ENCODE measurements around the gene ALG5. TPM values are rescaled to one million over a fixed set of nuclear protein-coding genes. Genes with fewer than 3 reads are reported as not detected.

Gene ALG5
- total RNA-seq, 1 donor from 2014 or later, result 24.0 TPM

- CTCF ChIA-PET, result no interaction called here
- DNase-seq (no peak), ATAC-seq (ENCODE audit: low read depth) (no peak)
- H3K36me3 Mint-ChIP-seq (ENCODE audit: low read depth), result peaks cover 85% of the 10 kb centered on the region
- H3K27ac Mint-ChIP-seq, result no peak overlapping the region
- no peaks in the 10 kb centered on the region for H3K9me3 Mint-ChIP-seq
- no peak overlapping the region for H3K4me3 Mint-ChIP-seq
- no peaks in the 10 kb centered on the region for H3K4me1 Mint-ChIP-seq
- POLR2A ChIA-PET, result no interaction called here
- TF ChIP-seq CTCF (IDR thresholded peaks at IDR 0.05), result no peak
- intact Hi-C loops (cut with micrococcal nuclease), result no loop called here
- H3K27me3 Mint-ChIP-seq, result no peaks in the 10 kb centered on the region
These were observed 10.6 kb upstream of the ALG5 start for GRCh38 chr13:37009692-37010091.

GRCh38 chr13:37001921-37002250 lies 2.7 kb upstream of the ALG5 start:
- Mint-ChIP-seq H3K27ac (peak overlapping the region; percentile 100), H3K4me1 (peaks cover 31% of the 10 kb centered on the region), H3K36me3 (ENCODE audit: low read depth) (peaks cover 51% of the 10 kb centered on the region), H3K9me3 (no peaks in the 10 kb centered on the region), H3K4me3 (peak overlapping the region; percentile 99), H3K27me3 (no peaks in the 10 kb centered on the region)
- intact Hi-C loops (cut with micrococcal nuclease), result no loop called here
- DNase-seq (no peak), ATAC-seq (ENCODE audit: low read depth) (no peak)
- POLR2A ChIA-PET, result no interaction called here
- CTCF ChIA-PET, result no interaction called here
- TF ChIP-seq CTCF (IDR thresholded peaks at IDR 0.05), result no peak

- H3K9me3 Mint-ChIP-seq, result no peaks in the 10 kb centered on the region
- H3K27me3 Mint-ChIP-seq, result no peaks in the 10 kb centered on the region
- CTCF ChIA-PET, result interaction anchor here (0.6 kb wide), 1 partner anchor 19 kb away, joined by 4 read pairs; no protein-coding TSS in a partner anchor
- POLR2A ChIA-PET, result interaction anchor here (1.0 to 4.0 kb wide), 5 partner anchors 7 to 61 kb away, joined by 3 to 25 read pairs (median 11); partner anchors contain the start of gene SUPT20H
- peak overlapping the region; percentile 99 for H3K4me3 Mint-ChIP-seq
- TF ChIP-seq CTCF (IDR thresholded peaks at IDR 0.05), result no peak
- intact Hi-C loops (cut with micrococcal nuclease), result loop anchor here (1.0 to 5.0 kb wide), 2 partner anchors 576 to 653 kb away; no protein-coding TSS in a partner anchor
- H3K36me3 Mint-ChIP-seq (ENCODE audit: low read depth), result peaks cover 46% of the 10 kb centered on the region
- H3K27ac Mint-ChIP-seq, result peak overlapping the region; percentile 100
- ATAC-seq (ENCODE audit: low read depth) (no peak), DNase-seq (peak; percentile 23)
- peaks cover 35% of the 10 kb centered on the region for H3K4me1 Mint-ChIP-seq
These were observed 507 bp downstream of the ALG5 start for GRCh38 chr13:36998624-36999041.

DNA sequence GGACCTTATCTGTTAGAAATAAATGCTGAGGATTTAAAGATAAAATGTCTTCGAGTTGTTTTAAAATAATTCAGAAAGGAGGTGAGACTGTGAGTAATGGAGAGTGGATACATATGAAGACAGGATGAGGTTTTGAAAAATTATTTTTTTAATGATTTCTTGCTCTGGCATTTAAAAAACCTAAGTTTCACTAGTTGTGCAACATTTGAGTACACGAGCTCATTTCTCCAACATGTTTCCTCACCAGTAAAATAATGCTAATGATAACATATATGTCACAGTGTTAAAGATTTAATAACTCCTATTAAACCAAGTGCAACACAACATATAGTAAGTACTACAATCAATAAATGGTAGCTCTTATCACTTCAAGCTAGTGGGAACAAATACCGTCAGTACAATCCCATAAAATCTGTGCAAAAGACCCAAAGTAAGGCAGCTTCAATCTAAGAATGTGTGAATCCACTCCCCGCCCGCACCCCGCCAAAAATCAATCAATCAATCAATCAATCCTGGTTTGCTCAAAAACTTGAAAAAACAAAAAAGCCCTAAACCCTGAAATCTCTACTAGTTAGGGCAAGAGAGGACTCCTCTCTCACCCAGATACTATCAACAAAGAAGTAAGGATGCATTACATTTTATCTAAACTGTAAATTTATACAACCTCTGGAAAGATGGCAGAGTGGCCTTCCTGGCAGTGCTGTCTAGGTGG lies 1.3 kb downstream of the ALG5 start:
- H3K27ac Mint-ChIP-seq, result peak overlapping the region; percentile 100
- DNase-seq (no peak), ATAC-seq (ENCODE audit: low read depth) (no peak)
- CTCF ChIA-PET, result no interaction called here
- TF ChIP-seq CTCF (IDR thresholded peaks at IDR 0.05), result no peak
- H3K4me3 Mint-ChIP-seq, result peak overlapping the region; percentile 99
- no peaks in the 10 kb centered on the region for H3K27me3 Mint-ChIP-seq
- peaks cover 35% of the 10 kb centered on the region for H3K4me1 Mint-ChIP-seq
- POLR2A ChIA-PET, result interaction anchor here (1.0 to 4.0 kb wide), 3 partner anchors 8 to 61 kb away, joined by 4 to 25 read pairs (median 11); partner anchors contain the start of gene SUPT20H
- H3K9me3 Mint-ChIP-seq, result no peaks in the 10 kb centered on the region
- H3K36me3 Mint-ChIP-seq (ENCODE audit: low read depth), result peaks cover 48% of the 10 kb centered on the region
- intact Hi-C loops (cut with micrococcal nuclease), result loop anchor here (5.0 kb wide), 1 partner anchor 576 kb away; no protein-coding TSS in a partner anchor

GRCh38 chr13:36992362-36992761 lies 6.8 kb downstream of the ALG5 start:
- Mint-ChIP-seq H3K27me3 (no peaks in the 10 kb centered on the region), H3K27ac (no peak overlapping the region), H3K9me3 (no peaks in the 10 kb centered on the region), H3K36me3 (ENCODE audit: low read depth) (peaks cover 84% of the 10 kb centered on the region), H3K4me3 (no peak overlapping the region), H3K4me1 (peaks cover 9% of the 10 kb centered on the region)
- POLR2A ChIA-PET, result interaction anchor here (0.9 kb wide), 1 partner anchor 8 kb away, joined by 4 read pairs; the partner anchor contains the start of gene EXOSC8
- no peak for DNase-seq
- intact Hi-C loops (cut with micrococcal nuclease), result no loop called here
- ATAC-seq (ENCODE audit: low read depth), result no peak
- CTCF ChIA-PET, result interaction anchor here (1.6 kb wide), 1 partner anchor 11 kb away, joined by 4 read pairs; no protein-coding TSS in a partner anchor
- TF ChIP-seq CTCF (IDR thresholded peaks at IDR 0.05), result no peak

Data from activated B cell treated with CpG ODN at 0.5 μM for 24 hours (primary cell).